Measurements from ENCODE around the gene RORC.

DNA sequence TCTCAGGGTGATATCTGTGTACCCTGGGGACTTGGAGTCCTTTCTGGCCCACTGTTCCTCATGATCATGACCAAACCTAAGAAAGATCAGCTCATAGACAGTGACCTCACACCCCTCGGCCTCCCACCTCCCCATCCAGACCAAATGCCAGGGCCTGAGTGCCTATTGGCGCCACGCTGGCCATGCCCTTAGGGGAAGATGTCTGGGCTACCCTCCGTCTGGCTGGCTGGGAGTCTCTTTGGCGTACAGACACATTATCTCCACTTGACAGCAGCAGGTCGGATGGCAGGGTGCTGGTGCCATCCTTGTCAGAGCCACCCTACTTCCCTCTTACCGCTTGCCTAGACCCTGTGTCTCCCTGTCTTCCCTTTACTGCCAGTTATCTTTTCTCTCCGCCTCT, 8.4 kb downstream of the RORC start:
- TF ChIP-seq EZH2 (IDR thresholded peaks at IDR 0.05; ENCODE audit: low read length, unreplicated experiment), result no peak
- TF ChIP-seq, protein P1, sequence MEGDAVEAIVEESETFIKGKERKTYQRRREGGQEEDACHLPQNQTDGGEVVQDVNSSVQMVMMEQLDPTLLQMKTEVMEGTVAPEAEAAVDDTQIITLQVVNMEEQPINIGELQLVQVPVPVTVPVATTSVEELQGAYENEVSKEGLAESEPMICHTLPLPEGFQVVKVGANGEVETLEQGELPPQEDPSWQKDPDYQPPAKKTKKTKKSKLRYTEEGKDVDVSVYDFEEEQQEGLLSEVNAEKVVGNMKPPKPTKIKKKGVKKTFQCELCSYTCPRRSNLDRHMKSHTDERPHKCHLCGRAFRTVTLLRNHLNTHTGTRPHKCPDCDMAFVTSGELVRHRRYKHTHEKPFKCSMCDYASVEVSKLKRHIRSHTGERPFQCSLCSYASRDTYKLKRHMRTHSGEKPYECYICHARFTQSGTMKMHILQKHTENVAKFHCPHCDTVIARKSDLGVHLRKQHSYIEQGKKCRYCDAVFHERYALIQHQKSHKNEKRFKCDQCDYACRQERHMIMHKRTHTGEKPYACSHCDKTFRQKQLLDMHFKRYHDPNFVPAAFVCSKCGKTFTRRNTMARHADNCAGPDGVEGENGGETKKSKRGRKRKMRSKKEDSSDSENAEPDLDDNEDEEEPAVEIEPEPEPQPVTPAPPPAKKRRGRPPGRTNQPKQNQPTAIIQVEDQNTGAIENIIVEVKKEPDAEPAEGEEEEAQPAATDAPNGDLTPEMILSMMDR (conservative IDR thresholded peaks at IDR 0.05; ENCODE audit: low read depth, low read length), result no peak
